Neural progenitor cell (in vitro differentiated cells): ENCODE data around the gene RPS18. TPM values are rescaled to one million over a fixed set of nuclear protein-coding genes. Genes with fewer than 3 reads are reported as not detected.
"Not testable (repeated sequence)": the region's sequence is repeated elsewhere in the genome, so short reads cannot be mapped to it uniquely, and the experiment has no call there.

Source experiments
- DNase-seq: peaks from one replicate; pipeline ENCODE4 v3.0.0-alpha.2; 2016; ENCODE audit warnings: low spot score
- H2AFZ ChIP-seq: fragments of 200-600 bp; sonication (generic); replicated peaks from 2 replicates; pipeline ENCODE4 v1.6.1; 2016; ENCODE audit warnings: antibody characterized with exemption
- H3F3A ChIP-seq: fragments of 200-600 bp; sonication (generic); 2 replicates; pipeline ENCODE4 v1.6.1; 2016; ENCODE audit warnings: antibody characterized with exemption, low read depth
- H3K27ac ChIP-seq: fragments of 200-600 bp; sonication (generic); 2 replicates; pipeline ENCODE4 v1.5.1; 2016; ENCODE audit warnings: mild to moderate bottlenecking
- H3K27me3 ChIP-seq: fragments of 200-600 bp; sonication (generic); 2 replicates; pipeline ENCODE4 v1.6.1; 2016; ENCODE audit warnings: mild to moderate bottlenecking, moderate library complexity
- H3K36me3 ChIP-seq: fragments of 200-600 bp; sonication (generic); 2 replicates; pipeline ENCODE4 v1.5.1; 2016
- H3K4me1 ChIP-seq: fragments of 200-600 bp; sonication (generic); 2 replicates; pipeline ENCODE4 v1.6.1; 2016; ENCODE audit warnings: mixed run types
- H3K4me2 ChIP-seq: fragments of 200-600 bp; sonication (generic); 2 replicates; pipeline ENCODE4 v1.6.1; 2016
- H3K4me3 ChIP-seq: fragments of 200-600 bp; sonication (generic); 2 replicates; pipeline ENCODE4 v1.5.1; 2016
- H3K79me2 ChIP-seq: fragments of 200-600 bp; sonication (generic); 2 replicates; pipeline ENCODE4 v1.6.1; 2016; ENCODE audit warnings: low read depth
- H3K9ac ChIP-seq: fragments of 200-600 bp; sonication (generic); 2 replicates; pipeline ENCODE4 v1.6.1; 2016
- H3K9me3 ChIP-seq: fragments of 200-600 bp; sonication (generic); 2 replicates; pipeline ENCODE4 v1.5.1; 2016; ENCODE audit warnings: low read depth
- H4K20me1 ChIP-seq: fragments of 200-600 bp; sonication (generic); 2 replicates; pipeline ENCODE4 v1.6.1; 2016; ENCODE audit warnings: low read depth
- H3K27ac Mint-ChIP-seq: 3 replicates; pipeline ENCODE4 v1.8.0; 2021; ENCODE audit warnings: mixed read lengths
- H3K27me3 Mint-ChIP-seq: 2 replicates; pipeline ENCODE4 v1.8.0; 2022; ENCODE audit warnings: low read depth, mild to moderate bottlenecking, inconsistent platforms, moderate library complexity, mixed read lengths; ENCODE audit not compliant: insufficient read depth
- H3K36me3 Mint-ChIP-seq: 3 replicates; pipeline ENCODE4 v1.8.0; 2021; ENCODE audit warnings: mixed read lengths
- H3K4me1 Mint-ChIP-seq: 3 replicates; pipeline ENCODE4 v1.8.0; 2021; ENCODE audit warnings: mixed read lengths
- H3K4me3 Mint-ChIP-seq: 3 replicates; pipeline ENCODE4 v1.8.0; 2021; ENCODE audit warnings: mild to moderate bottlenecking, moderate library complexity, mixed read lengths
- H3K9me3 Mint-ChIP-seq: 3 replicates; pipeline ENCODE4 v1.8.0; 2020; ENCODE audit warnings: mixed read lengths
- CTCF ChIP-seq: fragments of 200-600 bp; sonication (generic); IDR thresholded peaks from 2 replicates; pipeline ENCODE4 v1.5.1; 2017; ENCODE audit warnings: antibody characterized with exemption, mild to moderate bottlenecking
- EZH2 ChIP-seq: fragments of 200-600 bp; sonication (generic); IDR thresholded peaks from 2 replicates; pipeline ENCODE4 v1.6.1; 2017; ENCODE audit warnings: antibody characterized with exemption, mild to moderate bottlenecking, moderate library complexity
- EZH2phosphoT487 ChIP-seq: fragments of 200-600 bp; sonication (generic); IDR thresholded peaks from 2 replicates; pipeline ENCODE4 v1.6.1; 2017; ENCODE audit warnings: antibody characterized with exemption
- total RNA-seq: library from RNA; depleted of rRNA; stranded (reverse); fragments of >200 nt; gene quantifications from 2 replicates; pipeline ENCODE4 v1.2.3, GENCODE V29; 2015; ENCODE audit warnings: low replicate concordance

Gene RPS18
- total RNA-seq, 1 donor from 2014 or later, result 4,663 TPM

DNA sequence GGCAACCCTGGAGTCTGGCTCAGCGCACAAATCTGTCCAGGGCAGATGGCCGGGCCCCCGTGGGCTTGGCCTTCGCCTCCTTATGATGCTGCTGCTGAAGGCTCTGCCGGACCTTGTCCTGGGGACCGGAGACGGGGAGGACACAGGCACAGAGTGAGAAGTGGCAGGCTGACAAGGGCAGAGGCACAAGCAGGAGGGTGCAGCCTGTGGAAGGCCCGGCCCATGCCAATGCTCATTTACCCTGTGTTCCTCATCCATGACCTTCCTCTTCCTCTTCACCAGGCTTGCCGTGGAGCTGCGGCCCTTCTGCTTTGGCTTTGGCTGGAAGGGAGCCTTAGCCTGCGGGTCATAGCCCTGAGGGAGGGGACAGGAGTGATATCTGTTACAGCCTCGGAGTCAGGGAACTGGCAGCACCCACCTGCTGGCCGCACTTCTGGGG is 7.4 kb downstream of the RPS18 start:
- no peak overlapping the region for H3K4me3 Mint-ChIP-seq
- no peak overlapping the region for H3K4me3 ChIP-seq
- no peak for DNase-seq
- H3K4me1 Mint-ChIP-seq, result peaks cover 28% of the 10 kb centered on the region
- H3K27ac Mint-ChIP-seq, result no peak overlapping the region
- no peak overlapping the region for H3K9ac ChIP-seq
- H3K27ac ChIP-seq, result no peak overlapping the region
- H3K4me2 ChIP-seq, result no peak overlapping the region
- H3K36me3 Mint-ChIP-seq, result peaks cover 10% of the 10 kb centered on the region
- H3K27me3 ChIP-seq, result no peaks in the 10 kb centered on the region
- H3K79me2 ChIP-seq, result peaks cover 18% of the 10 kb centered on the region
- no peak for TF ChIP-seq EZH2
- no peak for TF ChIP-seq EZH2phosphoT487
- no peak for TF ChIP-seq CTCF
- H3K36me3 ChIP-seq, result no peaks in the 10 kb centered on the region
- H3K9me3 Mint-ChIP-seq, result no peaks in the 10 kb centered on the region
- peaks cover 45% of the 10 kb centered on the region for H3F3A ChIP-seq
- no peaks in the 10 kb centered on the region for H3K9me3 ChIP-seq
- H3K27me3 Mint-ChIP-seq, result peaks cover 5% of the 10 kb centered on the region
- peaks cover 46% of the 10 kb centered on the region for H4K20me1 ChIP-seq
- no peak overlapping the region for H2AFZ ChIP-seq
- H3K4me1 ChIP-seq, result peaks cover 24% of the 10 kb centered on the region

DNA sequence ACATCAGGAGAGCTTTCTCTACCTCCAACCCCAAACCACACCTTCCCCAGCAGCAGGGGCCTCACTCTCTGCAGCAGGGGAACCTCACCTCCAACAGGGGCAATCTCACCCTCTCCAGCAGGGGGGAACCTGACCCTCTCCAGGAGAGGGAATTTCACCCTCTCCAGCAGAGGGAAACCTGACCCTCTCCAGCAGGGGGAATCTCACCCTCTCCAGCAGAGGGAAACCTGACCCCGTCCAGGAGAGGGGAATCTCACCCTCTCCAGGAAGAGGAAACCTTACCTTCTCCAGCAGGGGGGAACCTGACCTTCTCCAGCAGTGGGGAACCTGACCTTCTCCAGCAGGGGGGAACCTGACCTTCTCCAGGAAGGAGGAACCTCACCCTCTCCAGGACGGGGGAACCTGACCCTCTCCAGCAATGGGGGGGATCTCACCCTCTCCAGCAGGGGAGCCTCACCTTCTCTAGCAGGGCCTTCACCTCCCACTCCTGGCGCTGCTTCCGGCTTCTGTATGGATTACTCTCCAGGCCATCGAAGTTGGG is 8.2 kb downstream of the RPS18 start:
- no peak overlapping the region for H3K4me2 ChIP-seq
- Mint-ChIP-seq H3K27me3 (peaks cover 5% of the 10 kb centered on the region), H3K27ac (no peak overlapping the region), H3K9me3 (no peaks in the 10 kb centered on the region), H3K4me1 (peaks cover 21% of the 10 kb centered on the region), H3K36me3 (peaks cover 5% of the 10 kb centered on the region), H3K4me3 (no peak overlapping the region)
- no peak overlapping the region for H3K4me3 ChIP-seq
- DNase-seq, result peak; percentile 56
- H3F3A ChIP-seq, result peaks cover 37% of the 10 kb centered on the region
- H3K4me1 ChIP-seq, result peaks cover 16% of the 10 kb centered on the region
- H3K9me3 ChIP-seq, result no peaks in the 10 kb centered on the region
- TF ChIP-seq EZH2phosphoT487, result no peak
- peak; percentile 52 for TF ChIP-seq CTCF
- H3K27ac ChIP-seq, result no peak overlapping the region
- H3K79me2 ChIP-seq, result peaks cover 11% of the 10 kb centered on the region
- H2AFZ ChIP-seq, result no peak overlapping the region
- H3K36me3 ChIP-seq, result no peaks in the 10 kb centered on the region
- peaks cover 38% of the 10 kb centered on the region for H4K20me1 ChIP-seq
- H3K9ac ChIP-seq, result no peak overlapping the region
- H3K27me3 ChIP-seq, result no peaks in the 10 kb centered on the region

GRCh38 chr6:33280539-33280938 is 8.7 kb downstream of the RPS18 start:
- Histone ChIP-seq H3K4me3 (no peak overlapping the region), H3K79me2 (peaks cover 6% of the 10 kb centered on the region), H3K4me2 (no peak overlapping the region), H3K9me3 (no peaks in the 10 kb centered on the region), H3K27ac (no peak overlapping the region), H3F3A (peaks cover 32% of the 10 kb centered on the region), H3K36me3 (no peaks in the 10 kb centered on the region), H4K20me1 (peaks cover 33% of the 10 kb centered on the region), H2AFZ (no peak overlapping the region), H3K4me1 (peaks cover 11% of the 10 kb centered on the region), H3K9ac (no peak overlapping the region), H3K27me3 (no peaks in the 10 kb centered on the region)
- peaks cover 5% of the 10 kb centered on the region for H3K27me3 Mint-ChIP-seq
- no peak overlapping the region for H3K27ac Mint-ChIP-seq
- TF ChIP-seq CTCF, result no peak
- TF ChIP-seq EZH2phosphoT487, result no peak
- no peak for DNase-seq
- H3K9me3 Mint-ChIP-seq, result no peaks in the 10 kb centered on the region
- H3K4me1 Mint-ChIP-seq, result peaks cover 16% of the 10 kb centered on the region
- peaks cover 5% of the 10 kb centered on the region for H3K36me3 Mint-ChIP-seq
- H3K4me3 Mint-ChIP-seq, result no peak overlapping the region

DNA sequence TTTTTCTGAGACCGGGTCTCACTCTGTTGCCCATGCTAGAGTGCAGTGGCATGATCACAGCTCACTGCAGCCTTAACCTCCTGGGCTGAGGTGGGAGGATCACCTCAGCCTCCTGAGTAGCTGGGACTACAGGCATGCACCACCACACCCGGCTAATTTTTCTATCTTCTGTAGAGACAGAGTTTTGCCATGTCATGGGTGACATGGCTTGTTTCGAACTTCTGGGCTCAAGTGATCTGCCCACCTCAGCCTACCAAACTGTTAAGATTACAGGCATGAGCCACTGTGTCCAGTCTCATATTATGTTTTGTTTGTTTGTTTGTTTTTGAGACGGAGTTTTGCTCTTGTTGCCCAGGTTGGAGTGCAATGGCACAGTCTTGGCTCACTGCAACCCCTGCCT is 13.3 kb downstream of the RPS18 start:
- H3K9me3 Mint-ChIP-seq, H3K27me3 Mint-ChIP-seq, H3K27ac ChIP-seq, H3K27me3 ChIP-seq, H3F3A ChIP-seq, H3K9me3 ChIP-seq, H4K20me1 ChIP-seq, DNase-seq, H3K4me3 Mint-ChIP-seq, H3K27ac Mint-ChIP-seq, H3K4me1 ChIP-seq, H3K9ac ChIP-seq, H3K4me2 ChIP-seq, H2AFZ ChIP-seq, H3K4me3 ChIP-seq, H3K36me3 ChIP-seq: not testable (repeated sequence)
- peaks cover 16% of the 10 kb centered on the region for H3K79me2 ChIP-seq
- H3K36me3 Mint-ChIP-seq, result peaks cover 12% of the 10 kb centered on the region
- peaks cover 21% of the 10 kb centered on the region for H3K4me1 Mint-ChIP-seq
